MM.1S (cell line): ENCODE data around the gene NINJ2.

Experiments used
- EZH2 ChIP-seq: fragments of 300-600 bp; sonication (generic); optimal IDR thresholded peaks from 2 replicates; pipeline ENCODE3; 2017; ENCODE audit warnings: low read depth, mild to moderate bottlenecking, antibody characterized with exemption, low read length, mixed read lengths
- EZH2phosphoT487 ChIP-seq: fragments of 300-600 bp; sonication (generic); IDR thresholded peaks from 2 replicates; pipeline ENCODE4 v1.6.1; 2018; ENCODE audit warnings: antibody characterized with exemption, low read length
- TF ChIP-seq, protein P1 (sequence below): fragments of 300-600 bp; sonication (generic); IDR thresholded peaks from 2 replicates; pipeline ENCODE4 v1.5.1; 2016; ENCODE audit warnings: antibody characterized with exemption, low read length, mixed read lengths

DNA sequence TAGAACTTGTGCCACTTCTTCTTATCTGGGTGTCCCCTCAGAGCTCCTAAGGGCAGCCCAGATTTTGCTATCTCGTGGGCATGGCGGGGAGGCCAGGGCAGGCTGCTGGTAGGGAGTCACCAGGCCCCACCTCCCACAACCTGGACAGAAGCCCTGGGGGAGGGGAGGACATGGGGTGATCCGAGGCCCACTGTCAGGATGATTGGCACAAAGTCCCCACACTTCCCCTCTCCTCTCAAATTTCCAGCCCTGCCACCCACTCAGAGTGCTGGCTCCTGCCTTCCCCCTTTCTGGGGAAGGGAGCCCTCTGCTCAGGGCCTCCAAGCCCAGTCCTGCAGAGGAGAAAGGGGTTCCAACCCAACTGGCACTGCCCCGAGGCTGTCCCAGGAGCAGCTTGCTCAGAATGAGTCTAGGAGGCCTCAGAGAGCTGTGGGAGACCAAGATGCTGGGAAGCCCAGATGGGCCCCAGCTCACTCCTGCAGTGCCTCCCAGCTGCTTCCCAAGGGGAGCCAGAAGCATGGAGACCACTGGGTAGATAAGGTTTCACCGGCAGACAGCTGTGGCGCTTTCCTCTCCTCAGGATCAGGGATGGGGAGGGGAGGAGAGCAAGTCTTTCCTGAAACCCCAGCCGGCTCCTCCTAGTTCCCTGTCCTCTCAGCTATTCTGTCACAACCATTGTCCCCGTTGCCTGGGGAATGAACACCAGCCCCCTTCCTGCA lies 120.7 kb downstream of the NINJ2 start:
- TF ChIP-seq, protein P1, sequence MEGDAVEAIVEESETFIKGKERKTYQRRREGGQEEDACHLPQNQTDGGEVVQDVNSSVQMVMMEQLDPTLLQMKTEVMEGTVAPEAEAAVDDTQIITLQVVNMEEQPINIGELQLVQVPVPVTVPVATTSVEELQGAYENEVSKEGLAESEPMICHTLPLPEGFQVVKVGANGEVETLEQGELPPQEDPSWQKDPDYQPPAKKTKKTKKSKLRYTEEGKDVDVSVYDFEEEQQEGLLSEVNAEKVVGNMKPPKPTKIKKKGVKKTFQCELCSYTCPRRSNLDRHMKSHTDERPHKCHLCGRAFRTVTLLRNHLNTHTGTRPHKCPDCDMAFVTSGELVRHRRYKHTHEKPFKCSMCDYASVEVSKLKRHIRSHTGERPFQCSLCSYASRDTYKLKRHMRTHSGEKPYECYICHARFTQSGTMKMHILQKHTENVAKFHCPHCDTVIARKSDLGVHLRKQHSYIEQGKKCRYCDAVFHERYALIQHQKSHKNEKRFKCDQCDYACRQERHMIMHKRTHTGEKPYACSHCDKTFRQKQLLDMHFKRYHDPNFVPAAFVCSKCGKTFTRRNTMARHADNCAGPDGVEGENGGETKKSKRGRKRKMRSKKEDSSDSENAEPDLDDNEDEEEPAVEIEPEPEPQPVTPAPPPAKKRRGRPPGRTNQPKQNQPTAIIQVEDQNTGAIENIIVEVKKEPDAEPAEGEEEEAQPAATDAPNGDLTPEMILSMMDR = no peak
- no peak for TF ChIP-seq EZH2
- no peak for TF ChIP-seq EZH2phosphoT487
